IPS-NIHi7 (cell line): ENCODE results near the gene RDH13.
"Not testable (repeated sequence)": the region's sequence is repeated elsewhere in the genome, so short reads cannot be mapped to it uniquely, and the experiment has no call there.

Experiments used
- DNase-seq: peaks from one replicate; pipeline ENCODE4 v3.0.0; 2012; ENCODE audit warnings: mixed read lengths; ENCODE audit errors: extremely low spot score

RDH13 gene

GRCh38 chr19:55077106-55077505, 14.2 kb upstream of the RDH13 start:
- no peak for DNase-seq

- DNase-seq: no peak
Measured at GRCh38 chr19:55076321-55076720, 13.4 kb upstream of the RDH13 start.

- peak; percentile 78 for DNase-seq
Measured at GRCh38 chr19:55075371-55075998, 12.5 kb upstream of the RDH13 start, which contains the start of gene EPS8L1. Gene EPS8L1 (plus strand): TSS chr19:55075869. CDS start chr19:55076445, 576 bp downstream.

GRCh38 chr19:55071913-55072312, 9.0 kb upstream of the RDH13 start:
- no peak for DNase-seq

- no peak for DNase-seq
Measured at GRCh38 chr19:55071129-55071502, 8.2 kb upstream of the RDH13 start.

GRCh38 chr19:55070466-55071128, 7.6 kb upstream of the RDH13 start:
- DNase-seq: no peak

- DNase-seq: no peak
Measured at GRCh38 chr19:55069865-55070197, 6.9 kb upstream of the RDH13 start.

GRCh38 chr19:55068950-55069864, 6.3 kb upstream of the RDH13 start:
- peak; percentile 45 for DNase-seq

- DNase-seq: no peak
Measured at GRCh38 chr19:55067869-55068268, 4.9 kb upstream of the RDH13 start.

- no peak for DNase-seq
Measured at GRCh38 chr19:55066107-55066709, 3.3 kb upstream of the RDH13 start.

GRCh38 chr19:55065516-55065915, 2.6 kb upstream of the RDH13 start:
- DNase-seq: not testable (repeated sequence)

- no peak for DNase-seq
Measured at GRCh38 chr19:55063492-55063843, 520 bp upstream of the RDH13 start.

GRCh38 chr19:55060287-55060686, 2.7 kb downstream of the RDH13 start:
- DNase-seq: not testable (repeated sequence)

GRCh38 chr19:55058781-55059610, 4.0 kb downstream of the RDH13 start:
- DNase-seq: no peak

- no peak for DNase-seq
Measured at GRCh38 chr19:55056827-55057226, 6.1 kb downstream of the RDH13 start.

- no peak for DNase-seq
Measured at GRCh38 chr19:55053735-55054134, 9.2 kb downstream of the RDH13 start.

- DNase-seq: no peak
Measured at GRCh38 chr19:55050749-55051532, 12.0 kb downstream of the RDH13 start.

GRCh38 chr19:55048446-55048845, 14.5 kb downstream of the RDH13 start:
- DNase-seq: no peak

GRCh38 chr19:55047951-55048350, 15.0 kb downstream of the RDH13 start:
- no peak for DNase-seq

GRCh38 chr19:55046975-55047622, 15.8 kb downstream of the RDH13 start:
- DNase-seq: no peak
